T follicular helper cell (primary cell): ENCODE measurements around the gene ACKR2.

Experiments used
- DNase-seq: peaks from one replicate; pipeline ENCODE4 v3.0.0-alpha.2; 2020; ENCODE audit warnings: low read depth

ACKR2 gene

DNA sequence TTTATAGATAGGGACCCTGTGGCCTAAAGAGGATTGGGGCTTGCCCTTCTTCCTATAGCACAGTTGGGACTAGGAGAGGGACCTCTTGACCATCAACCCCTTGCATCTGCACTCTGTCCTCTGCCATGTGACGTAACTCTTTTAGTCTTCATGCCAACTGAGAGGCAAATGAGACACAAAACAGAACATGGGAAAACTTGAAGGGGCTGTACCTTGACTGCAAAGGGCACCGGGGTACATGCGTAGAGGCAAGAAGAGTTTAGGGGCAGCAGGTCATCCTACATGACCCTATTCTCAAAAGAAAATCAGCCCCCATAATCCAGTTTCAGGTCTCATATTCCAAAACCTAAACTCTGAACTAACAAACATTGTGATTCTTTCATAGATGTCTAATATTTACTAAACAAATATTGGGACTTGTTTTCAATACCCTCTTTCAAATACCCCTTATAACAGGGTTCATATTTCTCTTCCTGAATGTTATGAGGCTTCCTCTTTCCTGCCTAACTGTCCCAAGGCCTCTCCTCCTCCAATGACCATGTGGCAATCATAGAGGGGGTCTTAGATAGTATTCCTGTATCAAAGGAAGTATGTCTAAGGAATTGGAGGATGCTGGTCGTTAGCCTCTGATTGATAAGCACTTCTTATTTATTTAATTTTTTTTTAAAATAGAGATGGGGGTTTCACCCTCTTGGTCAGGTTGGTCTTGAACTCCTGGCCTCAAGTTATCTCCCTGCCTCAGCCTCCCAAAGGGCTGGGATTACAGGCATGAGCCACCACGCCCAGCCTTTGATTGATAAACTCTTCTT, 20.6 kb downstream of the ACKR2 start:
- no peak for DNase-seq

DNA sequence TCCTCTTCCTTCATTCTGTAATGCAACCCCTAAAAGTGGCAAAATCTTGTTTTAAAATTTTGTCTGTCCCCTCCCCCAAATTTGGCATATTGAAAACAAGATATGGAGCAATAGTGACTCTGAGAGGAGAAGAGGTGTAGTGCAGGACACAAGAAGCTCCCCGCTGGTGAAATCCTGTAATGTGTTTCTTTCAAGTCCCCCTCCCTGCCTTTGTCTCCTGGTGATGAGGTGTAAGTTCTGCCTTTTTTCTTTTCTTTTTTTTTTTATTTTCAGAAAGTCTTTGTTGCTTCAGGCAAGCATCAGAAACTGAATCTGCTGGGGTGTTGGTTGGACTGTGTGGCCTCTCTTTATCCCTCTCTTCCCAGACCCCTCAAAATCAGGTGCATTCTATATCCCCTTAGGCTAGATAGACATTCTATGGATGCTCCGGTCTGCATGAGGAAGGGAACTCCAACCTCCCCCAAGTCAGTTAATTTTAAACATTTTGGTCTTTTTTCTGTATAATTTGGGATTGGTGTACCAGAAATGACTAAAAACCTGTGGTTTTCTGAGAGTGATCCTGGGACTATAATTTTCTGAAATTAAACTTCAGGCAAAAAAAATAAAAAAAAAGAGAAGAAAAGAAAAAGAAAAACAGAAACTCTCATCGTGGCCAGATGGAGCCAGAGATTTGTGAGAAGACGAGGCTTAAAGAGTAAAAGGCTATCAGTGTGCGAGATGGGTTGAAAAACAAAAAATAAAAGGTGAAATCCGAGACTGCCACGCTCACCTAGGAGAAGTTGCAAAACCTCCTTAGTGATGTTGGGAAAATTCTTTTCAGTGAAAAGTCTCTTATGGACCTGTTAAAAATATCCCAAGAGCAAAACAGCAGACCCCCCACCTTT, 21.4 kb downstream of the ACKR2 start:
- no peak for DNase-seq

DNA sequence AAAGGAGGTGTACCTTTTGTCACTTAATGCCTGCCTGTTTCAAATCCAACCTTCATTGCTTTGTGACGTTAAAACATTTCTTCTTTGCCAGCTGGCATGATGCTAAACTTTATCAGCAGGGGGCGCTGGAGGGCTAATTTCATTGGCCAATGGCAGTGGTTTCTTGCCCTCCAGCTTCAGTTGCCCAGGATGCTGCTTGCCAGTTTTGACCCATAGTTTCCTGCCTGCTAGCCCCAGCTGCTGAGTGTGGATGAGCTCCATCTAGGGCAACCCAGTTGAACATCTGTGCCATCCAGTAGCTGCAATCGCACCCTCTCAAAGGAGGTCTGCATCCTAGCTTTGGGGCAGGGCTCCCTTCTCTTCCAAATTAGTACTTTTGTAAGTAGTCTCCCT, 22.1 kb downstream of the ACKR2 start:
- peak; percentile 41 for DNase-seq

DNA sequence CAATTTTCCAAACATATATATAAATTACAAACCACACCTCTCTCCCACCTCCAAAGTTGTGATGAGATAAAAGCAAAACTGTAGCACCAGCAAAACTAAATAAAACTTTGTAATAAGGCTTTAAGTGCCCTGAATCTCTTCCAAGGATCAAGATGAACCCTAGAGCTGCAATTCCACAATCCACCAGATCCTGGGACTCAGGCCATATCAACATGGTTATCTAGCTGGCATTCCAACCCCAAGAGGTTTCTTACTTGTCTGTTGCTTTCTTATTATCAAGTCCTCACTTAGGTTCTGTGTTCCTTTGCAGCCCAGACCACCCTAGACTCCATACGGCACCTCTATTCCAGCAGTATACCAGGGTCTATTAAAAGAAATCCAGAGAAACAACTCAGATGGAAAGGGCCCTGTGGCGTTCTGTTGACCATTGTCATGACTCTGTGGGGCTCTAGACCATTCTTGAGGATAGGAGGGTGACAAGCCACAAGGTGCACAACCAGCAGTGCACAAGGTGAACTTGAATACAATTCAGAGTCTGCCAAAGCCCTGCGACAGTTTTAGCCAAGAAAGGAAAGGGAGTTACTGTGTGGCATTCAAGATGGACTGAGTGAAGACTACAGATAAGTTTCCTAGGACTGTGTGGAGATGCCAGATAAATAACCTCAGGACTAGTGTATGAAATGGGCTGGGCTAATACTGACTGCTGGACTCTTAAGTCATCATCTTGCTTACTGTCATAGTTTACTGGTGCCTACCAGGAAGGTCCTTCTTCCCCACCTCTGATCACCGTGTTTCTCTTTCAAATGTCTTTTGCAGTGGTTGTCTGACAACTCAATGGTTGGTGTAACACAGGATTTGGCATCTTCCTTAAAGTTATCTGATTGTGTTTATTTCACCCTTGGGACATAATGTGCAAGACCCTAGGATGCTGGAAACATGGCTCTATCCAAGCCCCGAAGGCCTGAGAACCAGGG, 27.2 kb downstream of the ACKR2 start:
- DNase-seq = no peak

DNA sequence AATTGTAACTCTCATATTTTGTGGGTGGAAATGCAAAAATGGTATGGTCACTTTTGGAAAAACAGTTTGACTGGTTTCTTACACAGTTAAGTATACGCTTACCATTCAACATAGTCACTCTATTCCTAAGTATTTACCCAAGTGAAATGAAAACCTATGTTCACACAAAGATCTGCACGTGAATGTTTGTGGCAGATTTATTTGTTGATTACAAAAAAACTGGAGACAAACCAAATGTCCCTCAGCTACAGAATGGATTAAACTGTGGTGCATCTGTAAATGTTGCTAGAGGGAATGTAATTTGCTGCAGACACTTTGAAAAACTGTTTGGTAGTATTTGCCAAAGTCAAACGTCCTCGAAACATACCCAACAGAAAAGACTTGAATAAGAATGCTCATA, 29.3 kb downstream of the ACKR2 start:
- no peak for DNase-seq

DNA sequence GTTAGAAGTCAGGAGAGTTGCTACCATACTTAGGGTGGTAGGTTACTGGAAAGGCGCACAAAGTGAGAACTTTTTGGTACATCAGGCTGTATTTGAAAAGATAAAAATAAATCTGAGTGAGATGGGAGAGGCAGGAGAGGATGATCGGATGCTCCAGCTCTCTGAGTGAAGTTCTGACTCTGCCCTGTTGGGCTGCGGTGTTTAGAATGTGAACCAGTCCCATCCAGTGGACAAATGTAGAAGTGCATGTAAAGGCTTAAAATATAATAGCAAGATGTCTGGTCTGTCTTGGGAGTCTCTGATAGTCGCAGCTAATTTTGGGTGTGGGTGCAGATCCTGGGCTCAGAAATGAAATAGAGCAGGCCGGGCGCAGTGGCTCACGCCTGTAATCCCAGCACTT, 30.4 kb downstream of the ACKR2 start:
- DNase-seq = peak; percentile 1

DNA sequence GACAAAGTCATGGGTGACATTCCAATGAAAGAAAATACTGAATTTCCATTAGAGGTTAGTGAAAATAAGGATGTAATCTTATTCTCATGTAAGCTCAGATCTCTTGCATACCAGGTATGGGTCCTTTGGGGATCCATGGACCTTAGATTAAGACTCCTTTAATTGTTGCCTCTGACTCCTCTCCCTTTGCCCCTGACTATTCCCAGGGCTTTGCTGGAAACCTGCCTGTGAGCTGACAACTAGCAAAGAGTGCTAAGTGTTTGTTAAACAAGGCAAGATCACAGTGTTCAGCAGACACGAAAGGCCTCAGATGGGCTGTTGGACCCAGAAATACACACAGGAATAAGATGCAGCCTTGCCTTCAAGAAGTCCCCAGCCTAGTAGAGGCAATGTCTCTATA, 32.1 kb downstream of the ACKR2 start:
- no peak for DNase-seq

DNA sequence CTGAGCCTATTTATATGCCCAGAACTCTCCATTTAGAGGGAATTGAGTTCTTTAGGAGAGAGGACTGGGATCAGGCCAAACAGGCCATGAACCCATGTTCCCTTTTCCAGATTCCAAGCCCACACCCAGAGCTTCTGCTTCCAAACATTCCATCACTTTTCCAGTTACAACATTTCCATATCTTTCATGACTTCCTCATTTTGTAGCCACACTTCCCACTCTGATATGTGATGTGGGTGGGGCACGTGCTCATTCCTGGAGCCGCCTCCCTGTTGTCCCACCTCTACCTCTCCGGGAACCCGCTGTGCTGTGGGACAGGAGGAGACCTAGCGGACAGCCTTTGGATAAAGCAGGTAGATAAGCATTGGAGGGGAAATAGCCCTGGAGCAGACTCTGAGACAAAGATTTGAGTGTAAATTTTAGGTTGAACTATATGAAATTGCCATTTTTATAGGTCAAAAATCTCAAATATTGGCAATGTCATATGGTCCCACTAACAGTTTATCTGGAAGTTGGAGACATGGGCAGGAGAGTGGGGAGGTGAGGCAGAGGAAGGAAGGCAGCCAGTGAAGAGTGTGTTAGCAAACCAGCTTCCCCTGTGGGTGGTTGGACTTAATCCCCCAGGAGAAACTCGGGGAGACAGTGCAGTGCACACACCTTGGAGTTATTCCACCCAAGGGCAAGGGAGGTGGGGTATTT, 34.6 kb downstream of the ACKR2 start:
- DNase-seq = no peak

DNA sequence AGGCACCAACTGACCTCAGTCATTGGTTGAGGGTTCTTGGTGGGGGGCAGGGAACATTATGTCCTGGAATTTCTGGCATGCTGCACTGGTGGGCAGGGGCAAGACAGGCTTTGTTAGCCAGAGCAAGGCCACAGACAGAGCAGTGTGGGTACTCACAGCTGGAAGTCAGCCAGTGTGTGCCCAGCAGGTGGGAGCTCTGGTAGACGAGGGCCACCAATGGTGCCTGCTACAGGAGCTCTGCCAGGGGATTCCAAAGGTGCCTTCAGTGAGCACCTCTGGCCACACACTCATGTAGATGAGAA, 35.1 kb downstream of the ACKR2 start:
- no peak for DNase-seq

DNA sequence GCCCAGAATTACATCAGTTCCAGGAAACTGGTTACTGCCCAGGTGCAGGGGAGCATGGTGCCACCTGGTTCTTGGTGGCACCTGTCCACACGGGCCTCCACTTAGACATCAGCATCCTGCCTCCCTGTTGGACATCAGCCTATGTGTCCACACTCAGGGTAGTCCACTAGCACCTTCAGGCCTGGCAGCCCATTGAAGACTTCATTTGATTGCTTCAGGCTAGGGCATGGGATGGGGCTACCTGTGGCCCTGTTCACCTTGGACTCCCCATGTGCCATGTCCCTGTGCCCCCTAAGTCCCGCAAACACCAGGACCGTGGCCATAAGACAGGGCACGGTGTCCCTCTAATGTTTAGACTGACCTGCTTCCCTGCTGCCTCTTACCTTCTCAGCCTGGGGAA, 35.6 kb downstream of the ACKR2 start:
- DNase-seq = no peak

DNA sequence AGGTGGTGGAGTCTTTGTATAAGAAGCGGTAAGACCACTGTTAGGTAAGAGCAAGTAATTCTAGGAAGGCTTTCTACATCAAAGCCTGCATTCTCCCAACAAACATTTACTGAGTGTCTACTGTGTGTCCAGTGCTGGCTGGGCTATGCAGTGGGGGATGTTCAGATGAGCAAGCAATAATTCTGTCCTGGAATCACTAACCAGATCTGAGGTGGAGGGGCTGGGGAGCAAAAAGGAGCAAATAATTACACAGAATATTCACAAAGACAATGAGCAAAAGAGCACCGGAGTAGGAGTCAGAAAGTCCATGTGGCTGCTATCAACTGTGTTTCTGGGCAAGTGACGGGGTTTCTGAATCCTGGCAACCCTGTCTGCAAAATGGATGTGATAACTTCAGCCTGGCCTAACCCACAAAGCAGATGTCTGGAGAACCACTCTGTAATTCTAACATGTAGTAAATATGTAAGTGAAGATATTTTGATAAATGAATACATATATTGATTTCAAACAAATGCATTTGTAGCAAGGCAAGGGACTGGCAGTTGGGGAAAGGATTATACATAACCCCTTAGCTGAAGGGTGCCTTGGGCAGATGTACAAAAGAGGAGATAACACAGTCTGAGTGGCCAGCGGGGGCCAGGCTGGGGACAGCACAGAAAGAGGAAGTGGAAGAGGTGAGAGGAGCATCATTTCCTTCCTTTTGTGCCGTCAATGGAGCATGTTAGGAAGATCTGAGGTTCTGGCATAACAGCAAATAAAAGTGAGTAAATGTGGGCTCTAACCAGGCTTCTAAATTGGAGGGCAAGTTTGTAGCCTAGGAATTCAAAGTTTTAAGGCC, 37.7 kb downstream of the ACKR2 start:
- no peak for DNase-seq

DNA sequence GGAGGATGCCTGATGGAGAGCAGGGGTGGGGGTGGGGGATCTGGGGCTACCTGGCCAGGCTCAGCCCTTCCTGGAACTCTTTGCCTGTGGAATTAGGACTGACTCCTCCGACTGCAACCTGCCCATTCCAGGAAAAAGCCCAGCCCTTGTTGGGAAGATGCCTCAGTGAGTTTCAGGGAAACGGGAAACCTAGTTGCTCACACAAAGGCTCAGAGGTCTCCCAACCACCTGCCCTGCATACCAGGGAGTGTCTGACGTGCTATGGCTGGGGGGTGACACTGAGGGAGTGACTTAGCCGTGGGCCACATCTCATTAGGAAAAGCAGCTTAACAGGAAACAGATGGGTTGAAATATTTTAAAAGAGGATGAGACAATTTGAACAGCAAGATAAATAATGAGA, 38.5 kb downstream of the ACKR2 start:
- no peak for DNase-seq

DNA sequence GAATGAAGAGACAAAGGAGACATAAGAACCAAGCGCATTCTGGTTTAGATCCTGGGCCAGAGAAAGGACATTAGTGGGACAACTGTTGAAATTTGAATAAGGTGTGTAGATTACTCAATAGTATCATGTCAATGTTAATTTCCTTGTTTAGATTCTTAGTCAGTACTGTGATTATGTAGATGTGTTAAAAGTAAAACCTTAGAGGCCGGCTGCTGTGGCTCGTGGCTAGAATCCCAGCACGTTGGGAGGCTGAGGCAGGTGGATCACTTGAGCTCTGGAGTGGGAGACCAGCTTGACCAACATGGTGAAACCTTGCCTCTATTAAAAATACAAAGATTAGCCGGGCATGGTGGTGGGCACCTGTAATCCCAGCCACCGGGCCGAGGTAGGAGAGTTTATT, 39.8 kb downstream of the ACKR2 start:
- DNase-seq = no peak

DNA sequence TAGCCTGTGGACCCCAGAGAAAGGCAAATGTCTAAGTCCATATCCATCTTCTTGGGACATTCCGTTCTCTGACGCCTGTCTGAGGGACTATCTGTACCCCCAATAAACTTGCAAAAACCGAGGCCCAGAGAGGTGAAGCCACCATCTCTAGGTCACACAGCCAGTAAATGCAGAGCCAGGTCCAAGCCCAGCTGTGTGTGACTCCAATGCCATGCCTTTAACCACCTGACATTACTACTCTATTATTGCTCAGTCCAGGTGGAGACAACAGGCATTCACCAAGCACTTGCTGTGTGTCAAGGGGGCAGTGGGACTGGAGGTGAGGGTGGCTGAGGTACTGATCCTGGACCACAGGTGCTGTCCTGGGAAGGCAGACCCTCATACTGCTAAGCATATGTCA, 41.0 kb downstream of the ACKR2 start:
- no peak for DNase-seq

DNA sequence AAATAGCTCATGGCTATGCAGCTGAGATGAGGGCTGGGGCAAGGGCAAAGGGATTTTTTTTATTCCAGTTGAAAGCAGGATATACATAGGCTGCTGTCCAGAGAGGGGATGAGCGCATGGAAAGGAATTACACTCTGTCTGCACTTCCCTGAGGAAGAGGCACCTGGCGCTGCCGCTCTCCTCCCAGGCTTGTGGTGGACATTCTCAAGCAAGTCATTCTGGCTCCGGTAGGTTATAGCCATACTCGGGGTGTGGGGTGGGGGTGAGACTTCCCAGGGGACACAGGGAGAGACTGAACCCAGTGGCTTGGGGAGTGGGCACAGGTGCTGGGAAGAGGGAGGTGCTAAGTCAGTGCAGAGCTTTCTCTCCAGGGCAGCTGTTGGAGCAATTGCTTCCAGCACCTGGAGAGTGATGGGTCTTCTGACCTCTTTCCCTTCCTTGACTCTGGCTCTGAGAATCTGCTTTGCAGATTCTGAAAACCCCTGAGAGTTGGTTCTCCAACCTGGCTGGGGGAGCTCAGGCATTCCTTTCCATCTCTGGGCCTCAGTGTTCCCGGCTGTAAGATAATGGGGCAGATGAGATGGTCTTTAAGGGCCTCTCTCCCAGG, 42.1 kb downstream of the ACKR2 start:
- DNase-seq = no peak

DNA sequence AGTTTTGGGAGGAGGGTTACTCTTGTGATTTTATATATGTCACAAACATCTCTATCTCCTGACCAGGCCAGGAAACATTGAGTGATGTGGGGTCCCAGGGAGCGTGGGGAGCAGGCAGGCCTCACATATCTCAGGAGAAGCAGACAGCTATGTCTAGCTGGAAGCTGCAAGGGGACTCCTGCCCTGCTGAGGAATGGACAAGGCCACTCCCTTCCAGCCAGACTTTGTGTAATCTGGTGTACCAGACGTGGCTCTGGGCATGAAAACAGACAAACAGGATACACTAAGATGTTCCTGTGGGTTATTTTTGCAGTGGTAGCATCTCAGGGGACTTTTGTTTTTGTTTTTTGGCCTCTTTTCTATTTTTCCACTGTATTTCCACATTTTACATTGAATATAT, 43.2 kb downstream of the ACKR2 start:
- no peak for DNase-seq

DNA sequence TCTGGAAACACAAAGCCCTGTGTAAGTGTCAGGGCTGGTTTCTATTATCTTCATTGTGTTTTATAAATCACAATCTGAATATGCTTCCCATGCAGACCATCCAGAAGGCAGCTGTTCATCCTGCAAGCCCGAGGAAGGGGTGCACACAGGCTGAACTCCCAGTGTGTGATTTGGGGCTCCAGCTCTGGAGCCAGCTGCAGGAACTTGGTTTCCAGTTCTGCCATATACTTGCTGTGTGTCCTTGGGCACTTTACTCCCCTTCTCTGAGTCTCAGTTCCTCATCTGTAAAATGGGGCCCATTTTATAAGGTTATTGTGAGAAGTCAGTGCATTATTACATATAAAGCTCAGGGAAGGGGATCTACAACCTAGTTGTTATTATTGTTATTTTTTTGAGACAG, 43.8 kb downstream of the ACKR2 start:
- no peak for DNase-seq

DNA sequence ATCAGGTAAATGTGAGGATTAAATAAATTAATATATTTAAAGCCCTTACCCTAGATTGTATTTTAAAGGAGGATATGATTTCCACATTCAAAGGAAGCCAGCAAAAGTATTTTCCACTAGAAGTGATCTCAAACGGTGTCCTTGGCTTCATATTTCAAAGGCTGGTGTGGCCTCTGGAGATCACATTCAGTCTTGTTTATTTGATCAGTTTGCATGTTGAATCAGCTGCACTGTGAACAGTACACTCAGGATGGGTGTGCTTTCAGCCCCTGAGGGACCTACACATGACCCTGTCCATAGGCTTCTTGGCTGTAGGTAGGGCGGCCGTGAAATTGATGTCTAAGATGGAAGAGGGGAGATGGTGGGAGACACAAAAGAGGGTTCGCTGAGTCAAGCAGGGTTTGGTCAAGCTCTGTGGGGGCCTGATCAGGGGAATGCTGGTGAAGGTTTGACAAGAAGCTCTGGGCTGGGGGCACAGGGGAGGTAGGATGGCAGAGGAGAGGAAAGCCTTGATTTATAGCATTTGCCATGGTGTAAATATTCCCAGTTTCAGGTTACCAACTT, 44.6 kb downstream of the ACKR2 start:
- no peak for DNase-seq

DNA sequence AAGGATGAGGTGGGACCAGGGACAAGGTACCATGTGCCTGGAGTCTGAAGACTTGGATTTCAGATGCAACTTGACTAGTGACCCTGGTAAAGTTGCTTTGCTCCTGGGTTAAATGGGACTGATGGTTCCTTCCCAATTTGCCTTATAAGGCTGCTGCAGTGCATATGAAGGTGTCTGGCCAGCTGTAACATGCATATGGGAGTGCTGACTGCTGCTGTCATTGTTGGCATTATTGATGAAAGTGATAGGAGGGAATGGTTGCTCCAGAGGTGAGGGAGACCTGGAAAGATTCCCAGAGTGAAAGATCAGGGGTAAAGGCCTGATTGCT, 45.9 kb downstream of the ACKR2 start:
- DNase-seq = no peak
